Endometrium (tissue), 2 donors: ENCODE data around the gene PLCH2.
"Not testable (repeated sequence)": the region's sequence is repeated elsewhere in the genome, so short reads cannot be mapped to it uniquely, and the experiment has no call there.

ENCODE experiments used
- FAIRE-seq: peaks from 2 replicates; lab custom pipeline; 2012; peaks lifted over from hg19 to GRCh38; lab: Jason Lieb, UNC
- donor health status: control.
- donor health status: control.

Gene PLCH2

DNA sequence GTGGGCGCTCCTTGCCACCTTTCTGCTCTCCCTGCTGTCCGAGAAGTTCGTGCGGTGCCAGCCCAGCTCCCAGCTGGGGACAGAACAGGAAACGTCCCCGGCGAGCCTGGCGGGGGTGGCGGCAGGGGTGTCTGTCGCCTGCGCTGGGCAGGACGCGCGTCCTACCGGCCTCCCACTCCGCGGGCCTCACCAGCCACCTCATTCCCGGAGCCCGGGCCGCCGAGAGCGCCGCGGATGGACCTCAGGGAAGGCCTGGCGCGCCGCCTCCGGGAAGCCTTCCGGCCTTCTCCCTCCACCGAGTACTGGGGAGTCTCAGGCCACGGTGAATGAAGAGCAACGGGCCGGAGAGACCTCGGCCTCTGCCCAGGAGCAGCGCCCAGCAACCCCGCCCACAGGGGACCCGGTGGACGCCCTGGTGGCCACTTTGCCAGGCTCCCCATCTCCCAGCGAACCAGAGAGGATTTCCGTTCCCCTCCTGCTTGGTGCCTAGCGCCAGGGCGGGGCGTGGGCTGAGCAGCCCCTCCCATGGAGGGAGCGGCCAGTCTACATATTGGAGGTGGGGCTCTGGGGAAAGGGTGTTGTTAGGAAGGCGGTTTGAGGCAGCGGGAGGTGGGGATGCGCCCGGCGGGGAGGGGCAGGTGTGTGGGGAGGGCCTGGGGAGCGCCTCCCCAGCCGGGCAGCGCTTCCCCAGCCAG is 70.6 kb downstream of the PLCH2 start:
- no peak for FAIRE-seq

DNA sequence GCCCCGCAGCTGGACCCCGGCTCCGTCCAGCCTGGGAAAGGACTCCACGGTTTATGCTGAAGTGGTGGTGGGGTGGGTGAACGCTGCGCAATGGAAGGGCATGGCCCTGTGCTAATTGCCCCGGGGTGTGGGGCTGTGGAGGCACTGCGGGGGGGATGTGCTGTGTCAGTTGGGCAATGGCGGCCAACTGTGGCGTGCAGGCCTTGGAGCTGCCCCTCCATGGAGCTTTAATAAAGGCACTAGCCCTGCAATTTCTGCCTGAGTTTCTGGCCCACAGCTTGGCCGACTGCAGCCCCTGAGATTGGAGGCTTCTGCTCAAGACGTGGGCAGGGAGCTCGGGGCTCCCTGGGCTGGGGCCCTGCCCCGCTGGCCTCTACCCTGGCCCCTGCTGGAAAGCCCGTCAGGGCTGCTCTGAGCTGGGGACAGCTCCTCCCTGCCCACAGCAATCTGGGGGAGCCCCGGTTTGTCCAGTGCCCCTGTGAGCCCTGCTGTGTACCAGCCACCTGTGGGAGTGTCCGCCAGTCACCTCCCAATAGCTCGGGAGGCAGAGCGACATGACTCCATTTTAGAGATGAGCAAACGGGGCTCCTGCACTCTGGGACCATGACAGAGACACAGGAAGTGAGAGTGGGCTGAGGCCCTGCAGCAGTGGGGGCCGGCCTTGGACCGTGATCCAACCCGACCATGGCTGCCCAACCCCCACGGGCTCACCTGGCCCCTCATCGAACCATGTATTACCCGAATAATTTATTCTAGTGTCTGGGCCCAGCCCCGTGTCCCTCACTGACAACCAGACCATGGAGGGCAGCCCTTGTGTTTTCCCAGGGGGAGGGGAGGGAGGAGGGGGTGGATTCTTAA is 71.3 kb downstream of the PLCH2 start:
- no peak for FAIRE-seq

DNA sequence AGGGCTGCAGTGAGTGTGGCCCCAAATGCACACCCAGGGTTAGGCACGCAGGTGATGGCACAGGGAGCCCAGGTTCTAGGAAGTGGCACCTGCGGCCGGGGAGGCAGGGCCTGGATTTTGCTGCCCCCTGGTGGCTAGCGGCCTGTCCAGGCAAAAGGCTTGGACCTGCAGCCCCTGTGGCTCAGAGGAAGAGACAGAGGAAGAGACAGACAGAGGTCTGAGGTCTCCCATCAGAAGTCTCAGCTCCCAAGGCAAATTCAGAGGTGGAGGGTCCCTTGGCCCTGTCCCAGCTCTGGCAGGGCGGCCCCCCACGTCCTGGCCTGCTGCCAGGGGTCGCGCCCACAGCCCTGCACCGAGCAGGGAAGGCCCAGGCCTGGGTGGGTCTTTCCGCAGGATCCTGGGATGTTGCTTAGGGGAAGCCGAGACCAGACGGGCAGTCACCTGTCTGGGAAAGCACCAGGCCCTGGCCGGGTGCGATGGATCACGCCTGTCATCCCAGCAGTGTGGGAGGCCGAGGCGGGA is 72.0 kb downstream of the PLCH2 start:
- no peak for FAIRE-seq

DNA sequence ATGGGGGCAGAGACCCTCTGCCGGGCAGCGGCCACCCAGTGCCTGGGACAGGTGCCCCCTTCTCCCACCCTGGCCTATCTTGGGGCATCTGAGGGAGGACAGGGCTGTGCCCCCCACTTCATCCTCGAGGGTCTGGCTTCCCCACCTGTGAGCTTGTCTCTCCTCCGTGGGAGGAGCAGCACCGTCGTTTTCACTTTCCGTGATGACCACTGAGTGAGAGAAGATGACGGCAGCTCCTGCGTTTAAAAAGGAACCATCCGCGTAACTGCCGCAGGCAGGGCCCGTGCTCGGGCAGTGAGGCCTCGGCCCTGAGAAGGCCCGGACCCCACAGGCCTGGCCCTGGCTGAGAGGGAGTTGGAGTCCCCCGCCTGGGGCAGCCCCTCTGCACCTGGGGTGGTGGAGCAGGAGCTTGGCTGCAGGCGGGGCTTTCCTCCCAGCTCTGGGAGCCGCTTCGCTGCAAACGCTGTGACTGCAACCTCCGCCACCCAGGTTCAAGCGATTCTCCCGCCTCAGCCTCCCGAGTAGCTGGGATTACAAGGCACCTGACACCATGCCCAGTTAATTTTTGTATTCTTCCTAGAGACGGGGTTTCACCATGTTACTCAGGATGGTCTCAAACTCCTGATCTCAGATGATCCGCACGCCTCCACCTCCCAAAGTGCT is 73.4 kb downstream of the PLCH2 start:
- not testable (repeated sequence) for FAIRE-seq

DNA sequence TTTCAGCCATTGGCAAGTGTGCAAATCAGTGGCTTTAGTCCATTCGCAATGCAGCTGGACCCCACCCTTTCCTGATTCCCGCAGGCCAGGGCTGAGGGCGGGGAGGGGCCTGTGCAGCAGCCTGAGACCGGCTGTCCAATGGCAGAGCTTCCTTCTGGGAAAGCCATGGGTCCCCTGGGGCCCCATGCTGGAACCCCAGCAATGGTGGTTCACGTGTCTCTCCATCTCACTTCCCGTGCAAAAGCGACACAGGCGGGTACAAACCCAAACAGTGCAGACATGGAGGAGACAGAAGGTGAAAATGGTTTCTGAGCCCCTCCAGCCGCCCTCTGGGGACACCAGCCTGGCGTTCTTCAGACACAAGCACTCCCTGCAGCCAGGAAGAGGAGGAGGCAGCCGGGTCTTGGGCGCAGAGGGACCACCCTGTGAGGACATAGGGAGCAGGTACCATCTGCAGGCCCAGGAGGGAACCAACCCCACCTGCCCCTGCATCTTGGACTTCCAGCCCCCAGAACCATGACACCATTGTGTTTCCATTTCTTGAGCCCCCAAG is 74.3 kb downstream of the PLCH2 start:
- FAIRE-seq, result not testable (repeated sequence)

DNA sequence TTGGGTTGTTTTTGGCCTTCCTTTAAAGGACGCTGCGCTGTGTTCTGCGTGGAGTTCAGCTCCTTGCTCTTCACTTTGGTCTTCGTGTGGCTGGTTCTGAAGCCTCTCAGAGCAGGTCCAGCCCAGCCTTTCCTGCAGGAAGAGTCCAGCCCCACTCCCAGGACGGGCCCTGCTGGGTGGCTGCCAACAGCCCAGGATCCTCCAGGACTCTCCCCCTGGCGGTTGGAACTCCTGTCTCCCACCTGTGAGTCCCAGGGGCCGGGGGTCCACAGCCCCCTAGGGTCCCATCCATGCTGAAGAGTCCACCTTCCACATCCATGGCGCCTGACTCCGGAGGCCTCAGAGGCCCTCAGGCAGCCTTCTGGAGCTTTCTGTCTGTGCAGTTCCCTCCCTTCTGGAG is 75.5 kb downstream of the PLCH2 start:
- not testable (repeated sequence) for FAIRE-seq

DNA sequence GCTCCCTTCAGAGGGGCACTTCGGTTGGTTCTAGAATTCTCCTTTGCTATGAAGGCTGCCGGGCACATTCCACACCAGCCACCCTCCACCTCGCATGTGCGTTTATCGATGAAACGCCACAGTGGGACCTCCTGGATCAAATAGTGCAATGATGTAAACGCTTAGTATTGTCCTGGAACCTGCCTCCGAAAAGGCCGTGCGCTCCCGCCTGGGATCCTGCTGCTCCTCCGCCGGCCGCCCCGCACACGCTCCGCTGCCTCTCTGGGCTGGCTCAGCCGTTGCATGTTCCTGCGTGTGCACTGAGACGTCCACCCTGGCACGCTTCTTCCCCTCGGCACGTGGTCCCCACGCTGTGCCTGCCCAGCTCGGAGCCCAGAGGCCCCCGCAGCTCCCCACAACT is 76.1 kb downstream of the PLCH2 start:
- no peak for FAIRE-seq

DNA sequence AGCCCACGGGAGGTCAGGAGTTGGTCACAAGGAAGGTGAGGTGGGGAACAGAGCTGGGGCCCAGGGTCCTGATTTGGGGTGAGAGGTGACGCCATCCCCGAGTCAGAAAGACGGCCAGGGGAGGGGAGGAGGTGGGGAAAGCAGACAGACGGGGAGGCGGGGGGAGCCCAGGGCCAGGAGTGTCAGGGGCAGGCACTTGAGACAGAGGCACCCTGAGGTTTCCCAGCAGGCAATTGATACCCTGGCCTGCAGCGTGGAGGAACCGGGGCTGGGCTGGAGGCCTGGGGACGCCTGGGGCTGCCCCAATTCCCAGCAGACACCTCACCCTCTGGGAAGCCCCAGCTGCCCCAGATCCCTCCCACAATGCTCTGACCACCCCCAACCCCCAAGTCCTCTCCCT is 77.0 kb downstream of the PLCH2 start:
- FAIRE-seq, result not testable (repeated sequence)

DNA sequence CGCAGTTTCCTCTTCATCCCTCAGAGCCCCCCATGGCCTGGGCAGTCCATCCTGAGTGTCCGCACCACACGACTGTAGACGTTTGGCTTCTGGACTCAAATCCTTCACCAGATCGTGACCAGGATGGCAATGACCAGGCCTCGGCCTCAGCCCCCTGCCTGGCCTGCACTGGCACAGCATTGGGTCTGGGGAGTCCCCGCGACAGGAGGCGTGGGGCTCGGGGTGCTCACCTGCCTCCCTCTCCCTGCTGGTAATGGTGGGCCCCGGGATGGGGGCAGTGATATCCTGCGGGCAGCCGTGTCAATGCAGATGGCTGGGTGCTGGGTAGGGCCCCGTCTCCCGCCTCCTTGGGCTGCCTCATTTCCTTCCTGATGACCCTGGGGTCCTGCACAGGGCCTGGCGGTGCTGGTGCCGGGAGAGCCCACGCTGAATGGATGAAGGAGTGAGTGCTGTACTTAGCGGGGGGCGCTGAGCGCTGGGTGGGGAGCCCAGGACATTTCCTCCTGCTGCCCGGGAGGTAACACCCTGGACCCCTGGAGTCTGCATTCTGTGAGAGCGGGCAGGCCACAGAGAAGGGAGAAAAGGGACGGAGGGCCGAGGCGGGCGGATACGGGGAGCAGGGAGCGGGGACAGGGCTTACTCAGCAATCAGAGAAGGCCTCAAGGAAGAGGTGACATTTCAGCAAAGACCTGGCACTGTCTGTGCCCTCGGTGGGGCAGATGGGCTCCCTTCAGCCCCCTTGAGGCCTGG is 78.0 kb downstream of the PLCH2 start:
- no peak for FAIRE-seq

DNA sequence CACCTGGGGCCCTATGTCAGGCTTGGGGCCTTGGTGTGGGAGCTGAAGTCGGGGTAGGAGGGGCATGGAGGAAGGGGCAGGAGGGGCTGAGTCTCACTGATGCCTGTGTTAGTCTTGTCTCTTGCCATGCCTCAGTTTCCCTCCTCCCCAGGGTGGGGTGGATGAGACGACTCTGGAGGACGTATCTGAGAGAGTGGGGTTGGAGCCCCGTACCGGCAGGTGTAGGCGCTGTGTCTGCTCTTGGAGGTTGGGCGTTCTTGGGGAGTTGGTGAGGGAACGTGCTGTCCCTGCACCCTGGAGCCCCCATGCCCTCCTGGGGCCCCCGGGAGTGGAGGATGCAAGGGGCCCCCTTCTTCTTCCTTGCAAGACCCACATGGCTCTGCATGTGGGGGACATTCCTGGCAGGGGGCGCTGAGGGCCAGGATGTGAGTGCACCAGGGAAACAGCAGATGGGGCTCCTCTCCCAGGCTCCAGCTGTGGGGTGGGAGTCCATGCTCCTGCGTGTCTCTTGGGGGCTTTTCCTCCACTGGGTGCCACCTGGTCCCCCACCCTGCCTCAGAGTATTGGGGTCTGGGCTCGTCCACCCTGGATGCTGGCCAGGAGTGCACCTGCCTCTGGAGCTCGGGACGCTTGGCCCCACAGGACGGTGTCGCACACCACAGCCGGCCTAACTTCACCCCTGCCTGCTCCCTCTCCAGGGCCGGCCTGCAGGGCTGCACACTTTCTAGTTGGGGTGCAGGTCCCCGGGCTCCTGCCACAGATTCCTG is 78.7 kb downstream of the PLCH2 start:
- FAIRE-seq, result no peak
